Osteoblast (primary cell): ENCODE results near the gene PCBD2. TPM values are rescaled to one million over a fixed set of nuclear protein-coding genes. Genes with fewer than 3 reads are reported as not detected.
"Not testable (repeated sequence)": the region's sequence is repeated elsewhere in the genome, so short reads cannot be mapped to it uniquely, and the experiment has no call there.

ENCODE experiments used
- DNase-seq: peaks from one replicate; pipeline ENCODE4 v3.0.0; 2011; ENCODE audit warnings: low spot score, mixed read lengths; ENCODE audit not compliant: insufficient read length; ENCODE audit errors: missing footprints
- H2AFZ ChIP-seq: 2 replicates; pipeline ENCODE4 v1.6.0; 2011; ENCODE audit warnings: mild to moderate bottlenecking, low read length
- H3K27ac ChIP-seq: 2 replicates; pipeline ENCODE4 v1.5.1; 2011; ENCODE audit warnings: mild to moderate bottlenecking, low read depth, low read length, moderate library complexity
- H3K27me3 ChIP-seq: 2 replicates; pipeline ENCODE4 v1.6.0; 2012; ENCODE audit warnings: mild to moderate bottlenecking, control low read depth, inconsistent platforms, low read length, moderate library complexity; ENCODE audit not compliant: insufficient read depth
- H3K36me3 ChIP-seq: 2 replicates; pipeline ENCODE4 v1.5.1; 2011; ENCODE audit warnings: mild to moderate bottlenecking, low read length, control low read depth, moderate library complexity; ENCODE audit not compliant: insufficient read depth
- H3K4me1 ChIP-seq: 2 replicates; pipeline ENCODE4 v1.5.1; 2011; ENCODE audit warnings: mild to moderate bottlenecking, low read length, control low read depth, moderate library complexity; ENCODE audit not compliant: insufficient read depth
- H3K4me2 ChIP-seq: 2 replicates; pipeline ENCODE4 v1.6.0; 2011; ENCODE audit warnings: mild to moderate bottlenecking, low read length; ENCODE audit not compliant: insufficient read depth
- H3K4me3 ChIP-seq: fragments of 200-600 bp; sonication (generic); 3 replicates; pipeline ENCODE4 v1.5.1; 2012; ENCODE audit warnings: mild to moderate bottlenecking, low read length, inconsistent platforms; ENCODE audit not compliant: insufficient read depth
- H3K79me2 ChIP-seq: 2 replicates; pipeline ENCODE4 v1.6.0; 2012; ENCODE audit warnings: mild to moderate bottlenecking, low read length, control low read depth, inconsistent platforms; ENCODE audit not compliant: insufficient read depth
- H3K9me3 ChIP-seq: 2 replicates; pipeline ENCODE4 v1.5.1; 2011; ENCODE audit warnings: low read depth, low read length, control low read depth
- H4K20me1 ChIP-seq: 2 replicates; pipeline ENCODE4 v1.6.0; 2012; ENCODE audit warnings: mild to moderate bottlenecking, low read length, control low read depth; ENCODE audit not compliant: insufficient read depth
- CTCF ChIP-seq: IDR thresholded peaks from 2 replicates; pipeline ENCODE4 v1.5.1; 2011; ENCODE audit warnings: mild to moderate bottlenecking, low read depth, low read length, moderate library complexity; ENCODE audit errors: extremely low read depth
- total RNA-seq: library from RNA; depleted of rRNA; stranded (reverse); fragments of >200 nt; gene quantifications from 2 replicates; pipeline ENCODE4 v1.2.3, GENCODE V29; 2012

Gene PCBD2
- total RNA-seq, 1 donor = 6.5 TPM

DNA sequence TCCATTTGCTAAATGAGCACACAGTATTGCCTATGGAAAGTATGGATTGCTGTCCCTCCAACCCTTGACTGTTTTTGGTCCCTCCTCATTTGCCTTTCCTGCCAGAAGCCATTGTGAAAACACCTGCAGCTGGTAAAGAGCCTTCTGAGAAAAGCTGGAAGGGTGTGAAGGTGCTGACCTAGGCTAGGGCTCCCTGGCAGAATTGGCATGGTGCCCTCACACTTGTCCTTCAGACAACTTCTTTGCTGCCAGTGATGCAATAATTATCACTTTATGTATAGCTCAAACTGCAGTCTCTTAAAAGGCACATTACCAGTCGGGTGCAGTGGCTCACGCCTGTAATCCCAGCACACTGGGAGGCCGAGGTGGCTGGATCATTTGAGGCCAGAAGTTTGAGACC lies 26.5 kb upstream of the PCBD2 start:
- H3K36me3 ChIP-seq = no peaks in the 10 kb centered on the region
- no peak for TF ChIP-seq CTCF
- H3K4me1 ChIP-seq = peaks cover 8% of the 10 kb centered on the region
- H4K20me1 ChIP-seq = peaks cover 12% of the 10 kb centered on the region
- H3K27me3 ChIP-seq = no peaks in the 10 kb centered on the region
- H3K79me2 ChIP-seq = peaks cover 50% of the 10 kb centered on the region
- no peak overlapping the region for H3K4me3 ChIP-seq
- no peak overlapping the region for H3K27ac ChIP-seq
- no peak overlapping the region for H3K4me2 ChIP-seq
- H2AFZ ChIP-seq = no peak overlapping the region
- no peak for DNase-seq
- H3K9me3 ChIP-seq = no peaks in the 10 kb centered on the region

GRCh38 chr5:134879456-134879855 lies 25.5 kb upstream of the PCBD2 start:
- no peaks in the 10 kb centered on the region for H3K9me3 ChIP-seq
- H2AFZ ChIP-seq = no peak overlapping the region
- no peaks in the 10 kb centered on the region for H3K36me3 ChIP-seq
- no peak overlapping the region for H3K4me3 ChIP-seq
- no peak for DNase-seq
- H3K4me1 ChIP-seq = peaks cover 2% of the 10 kb centered on the region
- H3K27ac ChIP-seq = no peak overlapping the region
- peaks cover 50% of the 10 kb centered on the region for H3K79me2 ChIP-seq
- H4K20me1 ChIP-seq = peaks cover 12% of the 10 kb centered on the region
- TF ChIP-seq CTCF = no peak
- H3K4me2 ChIP-seq = no peak overlapping the region
- H3K27me3 ChIP-seq = no peaks in the 10 kb centered on the region

GRCh38 chr5:134880937-134881336 lies 24.0 kb upstream of the PCBD2 start:
- H3K4me1 ChIP-seq, DNase-seq, H3K36me3 ChIP-seq, H3K9me3 ChIP-seq, H2AFZ ChIP-seq, H3K27ac ChIP-seq, H3K4me2 ChIP-seq, H3K27me3 ChIP-seq, H3K4me3 ChIP-seq: not testable (repeated sequence)
- H4K20me1 ChIP-seq = peaks cover 22% of the 10 kb centered on the region
- H3K79me2 ChIP-seq = peaks cover 57% of the 10 kb centered on the region

GRCh38 chr5:134881711-134882110 lies 23.2 kb upstream of the PCBD2 start:
- H3K4me2 ChIP-seq, DNase-seq, H3K36me3 ChIP-seq, H2AFZ ChIP-seq, H3K9me3 ChIP-seq, H3K27ac ChIP-seq, H3K27me3 ChIP-seq, H3K4me1 ChIP-seq, H3K4me3 ChIP-seq: not testable (repeated sequence)
- H4K20me1 ChIP-seq = peaks cover 28% of the 10 kb centered on the region
- peaks cover 57% of the 10 kb centered on the region for H3K79me2 ChIP-seq

DNA sequence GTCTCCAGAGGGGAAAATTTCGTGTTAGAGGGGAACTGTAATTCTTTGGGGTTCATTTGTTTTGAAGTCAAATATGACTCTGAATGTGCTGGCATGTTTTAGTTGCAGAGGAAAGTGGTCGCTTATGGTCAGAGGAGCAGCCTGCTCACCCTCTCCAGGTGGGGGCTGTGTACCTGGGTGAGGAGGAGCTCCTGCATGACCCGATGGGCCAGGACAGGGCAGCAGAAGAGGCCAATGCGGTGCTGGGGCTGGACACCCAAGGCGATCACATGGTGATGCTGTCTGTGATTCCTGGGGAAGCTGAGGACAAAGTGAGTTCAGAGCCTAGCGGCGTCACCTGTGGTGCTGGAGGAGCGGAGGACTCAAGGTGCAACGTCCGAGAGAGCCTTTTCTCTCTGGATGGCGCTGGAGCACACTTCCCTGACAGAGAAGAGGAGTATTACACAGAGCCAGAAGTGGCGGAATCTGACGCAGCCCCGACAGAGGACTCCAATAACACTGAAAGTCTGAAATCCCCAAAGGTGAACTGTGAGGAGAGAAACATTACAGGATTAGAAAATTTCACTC lies 17.3 kb upstream of the PCBD2 start:
- H3K4me1 ChIP-seq = no peaks in the 10 kb centered on the region
- H2AFZ ChIP-seq = no peak overlapping the region
- peaks cover 44% of the 10 kb centered on the region for H3K79me2 ChIP-seq
- no peak for DNase-seq
- H4K20me1 ChIP-seq = peaks cover 23% of the 10 kb centered on the region
- H3K36me3 ChIP-seq = peaks cover 4% of the 10 kb centered on the region
- no peak overlapping the region for H3K4me2 ChIP-seq
- H3K27me3 ChIP-seq = no peaks in the 10 kb centered on the region
- no peak for TF ChIP-seq CTCF
- no peak overlapping the region for H3K4me3 ChIP-seq
- H3K9me3 ChIP-seq = no peaks in the 10 kb centered on the region
- H3K27ac ChIP-seq = no peak overlapping the region
